Loucy (cell line): ENCODE data around the gene IGFBPL1.

Experiments
- H2AFZ ChIP-seq: fragments of 200-600 bp; sonication (generic); 2 replicates; pipeline ENCODE4 v1.6.0; 2016; ENCODE audit warnings: antibody characterized with exemption, mild to moderate bottlenecking, low read length, moderate library complexity
- H3F3A ChIP-seq: fragments of 200-600 bp; 2 replicates; pipeline ENCODE4 v1.6.0; 2016; ENCODE audit warnings: antibody characterized with exemption, low read depth, mild to moderate bottlenecking
- H3K27me3 ChIP-seq: fragments of 200-600 bp; sonication (generic); 2 replicates; pipeline ENCODE4 v1.6.1; 2014; ENCODE audit warnings: low read length, mild to moderate bottlenecking; ENCODE audit not compliant: insufficient read depth, poor library complexity, severe bottlenecking
- H3K36me3 ChIP-seq: fragments of 200-600 bp; sonication (generic); 2 replicates; pipeline ENCODE4 v1.6.1; 2016; ENCODE audit warnings: low read length; ENCODE audit not compliant: insufficient read depth
- H3K4me1 ChIP-seq: fragments of 200-600 bp; sonication (generic); 2 replicates; pipeline ENCODE4 v1.5.1; 2014; ENCODE audit warnings: low read length, mild to moderate bottlenecking; ENCODE audit not compliant: insufficient read depth, poor library complexity, severe bottlenecking
- H3K4me2 ChIP-seq: fragments of 200-600 bp; sonication (generic); 2 replicates; pipeline ENCODE4 v1.6.0; 2014; ENCODE audit warnings: antibody characterized with exemption, low read length, low read depth, mild to moderate bottlenecking; ENCODE audit not compliant: poor library complexity, severe bottlenecking
- H3K4me3 ChIP-seq: fragments of 200-600 bp; sonication (generic); 2 replicates; pipeline ENCODE4 v1.5.1; 2014; ENCODE audit warnings: low read length, mild to moderate bottlenecking, mixed read lengths; ENCODE audit not compliant: poor library complexity, severe bottlenecking
- H3K79me2 ChIP-seq: fragments of 200-600 bp; sonication (generic); 2 replicates; pipeline ENCODE4 v1.6.1; 2014; ENCODE audit warnings: low read length; ENCODE audit not compliant: insufficient read depth
- H3K9ac ChIP-seq: fragments of 200-600 bp; sonication (generic); 2 replicates; pipeline ENCODE4 v1.6.0; 2014; ENCODE audit warnings: mild to moderate bottlenecking, low read depth, low read length, moderate library complexity; ENCODE audit not compliant: poor library complexity, severe bottlenecking
- H3K9me2 ChIP-seq: fragments of 200-600 bp; sonication (generic); replicated peaks from 2 replicates; pipeline ENCODE4 v1.6.1; 2016; ENCODE audit warnings: low read depth, low read length, mixed read lengths
- H3K9me3 ChIP-seq: fragments of 200-600 bp; sonication (generic); 2 replicates; pipeline ENCODE4 v1.6.1; 2014; ENCODE audit warnings: mild to moderate bottlenecking, antibody characterized with exemption, low read length, low read depth; ENCODE audit not compliant: insufficient read depth
- H4K20me1 ChIP-seq: fragments of 200-600 bp; sonication (generic); 2 replicates; pipeline ENCODE4 v1.6.0; 2014; ENCODE audit warnings: antibody characterized with exemption, low read length, mild to moderate bottlenecking; ENCODE audit not compliant: insufficient read depth, poor library complexity, severe bottlenecking
- EZH2phosphoT487 ChIP-seq: fragments of 200-600 bp; IDR thresholded peaks from 2 replicates; pipeline ENCODE4 v1.6.1; 2018; ENCODE audit warnings: antibody characterized with exemption, mild to moderate bottlenecking, moderate library complexity, borderline replicate concordance
- TF ChIP-seq, protein P1 (sequence below): fragments of 200-600 bp; sonication (generic); conservative IDR thresholded peaks from 2 replicates; pipeline ENCODE4 v1.5.1; 2014; ENCODE audit warnings: mild to moderate bottlenecking, antibody characterized with exemption, low read length

Gene IGFBPL1

DNA sequence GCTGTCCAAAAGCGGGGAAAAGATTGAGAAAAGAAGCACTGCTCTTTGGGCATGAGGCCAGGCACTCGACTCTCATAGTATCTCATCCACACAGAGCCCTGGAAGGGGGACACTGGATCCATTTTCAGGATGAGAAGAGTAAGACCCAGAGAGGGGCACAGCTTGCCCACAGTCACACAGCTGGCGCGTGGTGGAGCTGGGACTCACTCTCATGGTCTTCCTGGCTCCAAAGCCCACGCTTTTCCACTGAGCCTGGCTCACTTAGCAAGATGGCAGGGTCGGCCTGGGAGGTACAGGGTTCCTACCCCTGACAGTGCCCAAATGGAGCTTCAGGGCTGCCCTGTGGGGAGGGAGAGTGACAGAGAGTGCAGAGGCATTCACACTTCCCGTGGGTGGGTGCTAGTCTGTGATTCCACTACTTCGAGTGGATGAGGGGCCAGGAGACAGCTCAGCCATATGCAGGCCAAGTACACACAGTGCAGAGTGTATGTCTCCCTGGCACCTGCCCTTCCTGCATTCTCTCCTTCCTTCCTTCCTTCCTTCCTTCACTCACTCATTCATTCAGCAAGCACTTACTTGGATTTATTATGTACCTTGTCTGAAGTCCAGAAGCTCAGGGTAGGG, 18.3 kb upstream of the IGFBPL1 start:
- no peak for TF ChIP-seq EZH2phosphoT487
- TF ChIP-seq, protein P1, sequence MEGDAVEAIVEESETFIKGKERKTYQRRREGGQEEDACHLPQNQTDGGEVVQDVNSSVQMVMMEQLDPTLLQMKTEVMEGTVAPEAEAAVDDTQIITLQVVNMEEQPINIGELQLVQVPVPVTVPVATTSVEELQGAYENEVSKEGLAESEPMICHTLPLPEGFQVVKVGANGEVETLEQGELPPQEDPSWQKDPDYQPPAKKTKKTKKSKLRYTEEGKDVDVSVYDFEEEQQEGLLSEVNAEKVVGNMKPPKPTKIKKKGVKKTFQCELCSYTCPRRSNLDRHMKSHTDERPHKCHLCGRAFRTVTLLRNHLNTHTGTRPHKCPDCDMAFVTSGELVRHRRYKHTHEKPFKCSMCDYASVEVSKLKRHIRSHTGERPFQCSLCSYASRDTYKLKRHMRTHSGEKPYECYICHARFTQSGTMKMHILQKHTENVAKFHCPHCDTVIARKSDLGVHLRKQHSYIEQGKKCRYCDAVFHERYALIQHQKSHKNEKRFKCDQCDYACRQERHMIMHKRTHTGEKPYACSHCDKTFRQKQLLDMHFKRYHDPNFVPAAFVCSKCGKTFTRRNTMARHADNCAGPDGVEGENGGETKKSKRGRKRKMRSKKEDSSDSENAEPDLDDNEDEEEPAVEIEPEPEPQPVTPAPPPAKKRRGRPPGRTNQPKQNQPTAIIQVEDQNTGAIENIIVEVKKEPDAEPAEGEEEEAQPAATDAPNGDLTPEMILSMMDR: no peak

DNA sequence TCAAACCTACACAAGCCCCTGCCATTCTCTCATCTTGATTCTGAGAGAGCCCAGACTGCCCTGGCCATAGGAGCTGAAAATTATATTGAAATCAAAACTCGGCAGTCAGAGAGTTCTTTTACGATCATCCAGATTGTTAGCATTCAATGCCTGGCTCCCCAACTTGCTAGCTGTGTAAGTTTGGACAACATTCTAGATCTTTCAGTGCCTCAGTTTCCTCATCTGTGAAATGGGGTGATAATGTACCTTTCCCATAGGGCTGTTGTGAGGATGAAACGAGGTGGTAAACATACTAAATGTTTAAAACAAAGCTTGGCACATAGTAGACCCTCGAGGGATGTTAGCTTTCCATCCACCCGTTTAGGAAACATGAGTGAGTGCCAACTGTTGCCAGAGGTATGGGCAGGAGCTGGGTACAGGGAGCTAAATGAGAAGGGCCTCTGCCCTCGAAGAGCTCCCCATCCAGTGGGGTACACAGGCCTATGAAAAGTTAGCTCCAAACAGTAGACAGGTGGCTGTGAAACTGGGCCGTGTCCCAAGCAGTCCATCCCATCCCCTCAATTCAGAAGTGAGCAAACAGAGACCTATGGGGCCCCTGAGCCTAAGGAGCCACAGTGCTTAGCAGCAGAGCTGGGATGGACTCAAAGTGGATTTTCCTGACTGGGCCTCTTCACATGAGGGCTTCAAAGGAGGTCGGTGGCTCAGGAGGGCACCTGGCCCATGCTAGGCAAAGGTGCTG, 17.3 kb upstream of the IGFBPL1 start:
- no peaks in the 10 kb centered on the region for H3K9me2 ChIP-seq
- no peaks in the 10 kb centered on the region for H3K36me3 ChIP-seq
- no peak overlapping the region for H2AFZ ChIP-seq
- H3F3A ChIP-seq: no peaks in the 10 kb centered on the region
- no peaks in the 10 kb centered on the region for H3K9me3 ChIP-seq
- TF ChIP-seq, protein P1: no peak
- TF ChIP-seq EZH2phosphoT487: no peak
- no peaks in the 10 kb centered on the region for H3K27me3 ChIP-seq
- no peaks in the 10 kb centered on the region for H3K4me1 ChIP-seq
- no peak overlapping the region for H3K4me2 ChIP-seq
- no peak overlapping the region for H3K4me3 ChIP-seq
- H3K9ac ChIP-seq: no peak overlapping the region
- no peaks in the 10 kb centered on the region for H4K20me1 ChIP-seq
- no peaks in the 10 kb centered on the region for H3K79me2 ChIP-seq

More for the DNA sequence above, 18.3 kb upstream of the IGFBPL1 start:
- Histone ChIP-seq H3K4me3 (no peak overlapping the region), H3F3A (no peaks in the 10 kb centered on the region), H4K20me1 (no peaks in the 10 kb centered on the region), H3K4me2 (no peak overlapping the region), H3K79me2 (no peaks in the 10 kb centered on the region), H3K4me1 (no peaks in the 10 kb centered on the region), H3K9ac (no peak overlapping the region), H3K27me3 (no peaks in the 10 kb centered on the region), H3K9me2 (no peaks in the 10 kb centered on the region), H2AFZ (no peak overlapping the region), H3K9me3 (no peaks in the 10 kb centered on the region), H3K36me3 (no peaks in the 10 kb centered on the region)

DNA sequence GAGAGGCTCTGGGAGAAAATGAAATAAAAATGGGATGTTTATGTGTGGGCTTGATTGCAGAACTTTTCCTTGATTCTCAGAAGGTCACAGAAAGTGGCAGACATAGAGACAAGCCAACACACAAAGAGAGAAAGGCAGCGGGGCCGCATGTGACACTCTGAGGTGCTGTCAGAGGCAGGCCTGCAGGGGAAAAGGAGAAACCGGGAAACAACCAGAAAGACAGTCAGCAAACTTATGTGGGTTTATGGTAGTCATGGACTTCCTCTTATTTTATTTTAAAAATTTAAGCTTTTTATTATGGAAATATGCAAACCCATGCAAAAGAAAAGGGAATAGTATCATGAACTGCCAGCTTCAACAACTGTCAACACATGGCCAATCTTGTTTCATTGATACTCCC, 16.3 kb upstream of the IGFBPL1 start:
- TF ChIP-seq, protein P1: no peak
- no peak for TF ChIP-seq EZH2phosphoT487
- H3K9me2 ChIP-seq: no peaks in the 10 kb centered on the region
- no peaks in the 10 kb centered on the region for H3K9me3 ChIP-seq
- no peak overlapping the region for H3K4me2 ChIP-seq
- H3K27me3 ChIP-seq: no peaks in the 10 kb centered on the region
- H3K4me1 ChIP-seq: no peaks in the 10 kb centered on the region
- no peaks in the 10 kb centered on the region for H3F3A ChIP-seq
- no peak overlapping the region for H3K9ac ChIP-seq
- no peaks in the 10 kb centered on the region for H3K36me3 ChIP-seq
- H4K20me1 ChIP-seq: no peaks in the 10 kb centered on the region
- H2AFZ ChIP-seq: no peak overlapping the region
- H3K4me3 ChIP-seq: no peak overlapping the region
- H3K79me2 ChIP-seq: no peaks in the 10 kb centered on the region
